GM23248 (cell line): ENCODE data around the gene CD101.

Experiments used
- EZH2 ChIP-seq: fragments of 200-600 bp; sonication (generic); IDR thresholded peaks from 2 replicates; pipeline ENCODE4 v1.6.1; 2018; ENCODE audit warnings: antibody characterized with exemption, mild to moderate bottlenecking; ENCODE audit not compliant: insufficient read depth, poor library complexity, severe bottlenecking
- EZH2phosphoT487 ChIP-seq: fragments of 200-600 bp; sonication (generic); IDR thresholded peaks from 2 replicates; pipeline ENCODE4 v1.6.1; 2018; ENCODE audit warnings: antibody characterized with exemption, moderate library complexity, mild to moderate bottlenecking, low read depth; ENCODE audit not compliant: insufficient read depth

- no peak for TF ChIP-seq EZH2
- no peak for TF ChIP-seq EZH2phosphoT487
Observed at GRCh38 chr1:116989835-116990234, 11.7 kb upstream of the CD101 start.
